ENCODE data around the gene NACC2. TPM values are rescaled to one million over a fixed set of nuclear protein-coding genes. Genes with fewer than 3 reads are reported as not detected.

The NACC2 gene
- total and polyA plus RNA-seq, 2 donors (not counting 1 experiment from before 2014, with no cell fraction given) = 12.3 to 18.2 TPM

- H3K9me3 ChIP-seq (ENCODE audit: control insufficient read depth, insufficient read depth, low read depth, low read length) = no peaks in the 10 kb centered on the region
- H4K20me1 ChIP-seq (ENCODE audit: control insufficient read depth, extremely low read depth, insufficient read depth, low read length) = no peaks in the 10 kb centered on the region
- no peak overlapping the region for H3K27ac ChIP-seq (ENCODE audit: insufficient read depth, low read length)
- peak overlapping the region; percentile 20 for H3K9ac ChIP-seq (ENCODE audit: insufficient read depth, low read length)
- TF ChIP-seq EZH2 (IDR thresholded peaks at IDR 0.05; ENCODE audit: low read length, missing control alignments) (no peak), CTCF (conservative IDR thresholded peaks at IDR 0.05 in 1 of 2, IDR thresholded peaks at IDR 0.05 in 1 of 2; ENCODE audit: low read depth in 1 of 2, low read length in 2 of 2) (peak; percentile 92 to 95)
- H3K27me3 ChIP-seq (ENCODE audit: control insufficient read depth, insufficient read depth, low read length) = peaks cover 12% of the 10 kb centered on the region
- peaks cover 3% of the 10 kb centered on the region for H3K4me1 ChIP-seq (ENCODE audit: control insufficient read depth, extremely low read depth, insufficient read depth, low read length)
- H3K79me2 ChIP-seq (ENCODE audit: control insufficient read depth, insufficient read depth, low read length) = peaks cover 4% of the 10 kb centered on the region
- peak overlapping the region in 1 of 4 experiments; percentile 36 for H3K4me3 ChIP-seq (replicated peaks in 1 of 4; ENCODE audit: control extremely low read depth in 1 of 4, insufficient read depth in 1 of 4, low read depth in 3 of 4, low read length in 4 of 4)
- H3K36me3 ChIP-seq (ENCODE audit: control insufficient read depth, insufficient read depth, low read length) = no peaks in the 10 kb centered on the region
- H2AFZ ChIP-seq (ENCODE audit: low read length) = peak overlapping the region; percentile 48
- DNase-seq (ENCODE audit: low read depth in 2 of 2) = peak; percentile 17 to 46
- H3K4me2 ChIP-seq (ENCODE audit: extremely low read depth, insufficient read depth, low read length) = peak overlapping the region; percentile 75
These were observed 27.6 kb upstream of the NACC2 start for GRCh38 chr9:136122425-136123383.

GRCh38 chr9:136121801-136122200, 26.7 kb upstream of the NACC2 start:
- Histone ChIP-seq H3K79me2 (ENCODE audit: control insufficient read depth, insufficient read depth, low read length) (peaks cover 13% of the 10 kb centered on the region), H2AFZ (ENCODE audit: low read length) (no peak overlapping the region), H3K9ac (ENCODE audit: insufficient read depth, low read length) (no peak overlapping the region), H3K4me1 (ENCODE audit: control insufficient read depth, extremely low read depth, insufficient read depth, low read length) (peaks cover 6% of the 10 kb centered on the region), H4K20me1 (ENCODE audit: control insufficient read depth, extremely low read depth, insufficient read depth, low read length) (no peaks in the 10 kb centered on the region), H3K4me3 (replicated peaks in 1 of 4; ENCODE audit: control extremely low read depth in 1 of 4, insufficient read depth in 1 of 4, low read depth in 3 of 4, low read length in 4 of 4) (no peak overlapping the region), H3K36me3 (ENCODE audit: control insufficient read depth, insufficient read depth, low read length) (no peaks in the 10 kb centered on the region), H3K4me2 (ENCODE audit: extremely low read depth, insufficient read depth, low read length) (no peak overlapping the region), H3K9me3 (ENCODE audit: control insufficient read depth, insufficient read depth, low read depth, low read length) (no peaks in the 10 kb centered on the region), H3K27ac (ENCODE audit: insufficient read depth, low read length) (no peak overlapping the region), H3K27me3 (ENCODE audit: control insufficient read depth, insufficient read depth, low read length) (peaks cover 8% of the 10 kb centered on the region)
- TF ChIP-seq EZH2 (IDR thresholded peaks at IDR 0.05; ENCODE audit: low read length, missing control alignments) (no peak), CTCF (conservative IDR thresholded peaks at IDR 0.05 in 1 of 2, IDR thresholded peaks at IDR 0.05 in 1 of 2; ENCODE audit: low read depth in 1 of 2, low read length in 2 of 2) (no peak)
- DNase-seq (ENCODE audit: low read depth in 2 of 2) = no peak

GRCh38 chr9:136120438-136120844, 25.4 kb upstream of the NACC2 start:
- no peaks in the 10 kb centered on the region for H3K27me3 ChIP-seq (ENCODE audit: control insufficient read depth, insufficient read depth, low read length)
- H3K4me3 ChIP-seq (replicated peaks in 1 of 4; ENCODE audit: control extremely low read depth in 1 of 4, insufficient read depth in 1 of 4, low read depth in 3 of 4, low read length in 4 of 4) = no peak overlapping the region
- DNase-seq (ENCODE audit: low read depth in 2 of 2) = no peak
- H3K4me1 ChIP-seq (ENCODE audit: control insufficient read depth, extremely low read depth, insufficient read depth, low read length) = peaks cover 6% of the 10 kb centered on the region
- H2AFZ ChIP-seq (ENCODE audit: low read length) = no peak overlapping the region
- peaks cover 5% of the 10 kb centered on the region for H3K36me3 ChIP-seq (ENCODE audit: control insufficient read depth, insufficient read depth, low read length)
- TF ChIP-seq CTCF (conservative IDR thresholded peaks at IDR 0.05 in 1 of 2, IDR thresholded peaks at IDR 0.05 in 1 of 2; ENCODE audit: low read depth in 1 of 2, low read length in 2 of 2) (no peak), EZH2 (IDR thresholded peaks at IDR 0.05; ENCODE audit: low read length, missing control alignments) (no peak)
- no peak overlapping the region for H3K27ac ChIP-seq (ENCODE audit: insufficient read depth, low read length)
- H3K9me3 ChIP-seq (ENCODE audit: control insufficient read depth, insufficient read depth, low read depth, low read length) = no peaks in the 10 kb centered on the region
- H4K20me1 ChIP-seq (ENCODE audit: control insufficient read depth, extremely low read depth, insufficient read depth, low read length) = no peaks in the 10 kb centered on the region
- no peak overlapping the region for H3K9ac ChIP-seq (ENCODE audit: insufficient read depth, low read length)
- H3K4me2 ChIP-seq (ENCODE audit: extremely low read depth, insufficient read depth, low read length) = no peak overlapping the region
- peaks cover 19% of the 10 kb centered on the region for H3K79me2 ChIP-seq (ENCODE audit: control insufficient read depth, insufficient read depth, low read length)

All from fibroblast of lung (primary cell).